Frontal cortex (tissue), 4 donors: Measurements from ENCODE around the gene CDC42BPA. TPM values are rescaled to one million over a fixed set of nuclear protein-coding genes. Genes with fewer than 3 reads are reported as not detected.

Experiments
- DNase-seq, 2 donors: peaks; one replicate each; pipeline ENCODE4 v3.0.0; 2012; ENCODE audit warnings: low spot score in 2 of 2
- FAIRE-seq: peaks from 2 replicates; lab custom pipeline; 2012; peaks lifted over from hg19 to GRCh38; lab: Jason Lieb, UNC
- small RNA-seq: library from RNA; depleted of rRNA; stranded (forward); fragments of <200 nt; gene quantifications from one replicate; pipeline ENCODE3, GENCODE V24; 2014
- total RNA-seq: library from RNA; depleted of rRNA; stranded (reverse); fragments of >200 nt; gene quantifications from one replicate; pipeline ENCODE4 v1.2.3, GENCODE V29; 2014
- donor health status: control.
- donor health status: control.
- donor health status: control.

Gene CDC42BPA
- total RNA-seq, 1 donor from 2014 or later: 154 TPM

DNA sequence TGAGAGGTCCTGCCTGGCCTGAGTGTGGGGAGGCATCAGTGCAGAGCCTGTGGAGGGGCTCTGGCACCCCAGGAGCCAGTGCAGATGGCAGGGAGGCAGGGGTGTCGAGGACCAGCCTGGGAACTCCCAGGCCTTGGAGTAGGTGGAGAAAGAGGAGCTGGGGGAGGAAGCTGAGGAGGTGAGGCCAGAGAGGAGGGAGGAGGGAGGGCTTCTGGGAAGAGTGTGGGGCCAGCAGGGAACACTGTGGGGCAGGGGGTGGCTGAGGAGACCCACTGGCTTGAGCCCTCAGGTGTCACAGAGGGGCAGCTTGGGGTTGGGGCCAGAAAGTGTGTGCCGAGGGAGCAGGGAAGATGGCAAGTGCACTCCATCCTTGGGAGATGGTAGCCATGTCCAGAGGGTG is 374.4 kb downstream of the CDC42BPA start:
- DNase-seq: no peak
- no peak for FAIRE-seq

DNA sequence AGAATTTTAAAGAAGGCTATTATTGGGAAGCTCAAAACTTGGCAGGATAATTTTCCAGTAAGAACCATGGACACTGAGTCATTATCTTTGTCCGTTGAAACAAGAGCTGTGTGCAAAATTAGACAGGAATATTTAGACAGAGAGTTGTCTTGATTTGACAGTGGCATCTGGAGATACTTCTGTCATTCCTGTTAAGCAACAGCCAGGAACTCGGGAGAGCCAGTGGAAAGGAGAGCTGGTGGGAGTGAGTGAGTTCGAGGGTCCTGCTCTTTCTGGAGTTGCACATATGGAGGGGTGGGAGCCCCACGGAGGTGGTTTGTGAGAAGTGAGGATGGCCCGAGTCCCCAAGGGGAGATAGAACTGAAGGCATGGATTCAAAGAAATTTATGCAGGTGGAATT is 375.1 kb downstream of the CDC42BPA start:
- FAIRE-seq: no peak
- DNase-seq: no peak

DNA sequence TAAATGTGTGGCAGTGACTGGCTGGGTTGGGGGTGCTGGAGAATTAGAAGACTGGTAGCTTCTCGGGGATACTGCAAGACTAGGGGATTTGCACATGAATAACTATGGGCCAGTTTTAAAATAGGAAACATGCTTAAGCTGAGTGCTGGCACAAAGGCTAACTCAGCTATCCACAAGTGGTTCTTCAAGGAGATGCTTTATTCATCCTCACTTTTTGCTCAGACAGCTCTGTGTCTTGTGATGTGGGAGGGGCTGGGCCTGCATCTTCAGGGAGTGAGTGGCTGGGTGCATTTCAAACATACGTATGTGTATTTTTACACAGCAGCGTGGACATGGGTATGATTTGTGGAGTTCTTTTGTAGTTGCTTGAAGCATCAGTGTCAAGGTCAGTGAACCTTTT is 375.9 kb downstream of the CDC42BPA start:
- DNase-seq (no peak), FAIRE-seq (no peak)

DNA sequence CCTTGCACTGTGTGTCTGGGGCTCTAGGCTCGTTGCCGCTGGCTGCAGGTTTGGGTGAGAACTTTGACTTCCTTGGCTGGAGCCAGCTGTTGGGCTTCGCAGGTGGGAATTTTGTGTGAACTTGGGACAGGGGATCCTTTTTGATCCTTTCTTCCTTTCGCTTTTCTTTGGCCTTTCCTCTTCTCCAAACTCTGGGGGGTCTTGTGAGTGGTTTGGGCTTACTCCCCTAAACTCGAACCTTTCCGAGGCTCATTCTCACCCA is 377.6 kb downstream of the CDC42BPA start:
- DNase-seq: no peak
- no peak for FAIRE-seq

DNA sequence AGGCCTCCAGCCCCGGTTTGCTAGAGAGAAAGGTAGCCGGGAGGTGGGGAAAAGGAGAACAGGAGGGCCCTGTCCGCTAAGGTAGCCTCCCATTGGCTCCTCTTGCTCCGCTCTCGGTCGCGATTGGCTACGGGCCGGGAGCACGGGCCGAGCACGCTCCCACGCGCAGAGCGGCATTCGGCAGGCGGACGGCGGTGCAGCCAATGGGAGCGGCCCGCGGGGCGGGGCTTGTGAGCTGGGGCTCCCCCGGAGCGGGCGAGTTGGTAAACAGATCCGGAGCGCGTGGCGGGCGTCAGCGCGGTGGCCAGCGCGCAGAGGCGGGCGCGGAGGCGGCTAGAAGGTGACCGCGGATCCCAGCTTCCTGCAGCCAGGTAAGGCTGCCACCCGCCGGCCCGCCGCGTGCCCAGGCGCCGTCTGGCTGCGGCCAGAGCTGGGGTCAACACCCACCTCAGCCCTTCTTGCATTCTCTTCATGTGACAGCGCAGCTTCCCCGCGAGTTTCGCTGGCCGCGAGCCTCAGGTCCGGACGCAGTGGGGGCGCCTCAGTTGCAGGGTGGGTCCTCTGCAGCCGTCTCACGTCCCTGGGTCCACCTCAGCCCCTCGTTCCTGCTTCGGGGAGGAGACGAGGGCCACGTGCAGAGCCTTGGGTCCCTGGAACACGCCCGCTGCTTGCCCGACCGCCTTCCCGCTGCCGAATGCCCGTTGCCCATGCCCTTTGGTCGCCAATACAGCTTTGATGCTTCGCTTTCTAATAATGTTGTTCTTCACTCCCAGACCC is 378.1 kb downstream of the CDC42BPA start, which contains the start of gene COQ8A:
Gene COQ8A, plus strand, starts transcription at position 266 of the 777 bp plus-strand sequence. CDS start 21,092 bp downstream, outside the sequence.
- FAIRE-seq: no peak

More for the DNA sequence above, 378.1 kb downstream of the CDC42BPA start, which contains the start of gene COQ8A:
- DNase-seq: peak; percentile 94 to 95

Small RNAs within 50 kb of the gene (small RNA-seq; reads per million reads assigned to genes)
- gene AL353689.1: not detected

Other genes starting within 250 kb of the CDC42BPA start
- 48.1 TPM for gene ZNF678, start 245.1 kb upstream of the CDC42BPA start, total RNA-seq